GM12872 (cell line): Measurements from ENCODE around the gene PFKFB4.

Experiments used
- CTCF ChIP-seq: IDR thresholded peaks from 3 replicates; pipeline ENCODE4 v1.5.1; 2011; ENCODE audit warnings: low read depth, mild to moderate bottlenecking, low read length, moderate library complexity; ENCODE audit not compliant: insufficient read depth

PFKFB4 gene

DNA sequence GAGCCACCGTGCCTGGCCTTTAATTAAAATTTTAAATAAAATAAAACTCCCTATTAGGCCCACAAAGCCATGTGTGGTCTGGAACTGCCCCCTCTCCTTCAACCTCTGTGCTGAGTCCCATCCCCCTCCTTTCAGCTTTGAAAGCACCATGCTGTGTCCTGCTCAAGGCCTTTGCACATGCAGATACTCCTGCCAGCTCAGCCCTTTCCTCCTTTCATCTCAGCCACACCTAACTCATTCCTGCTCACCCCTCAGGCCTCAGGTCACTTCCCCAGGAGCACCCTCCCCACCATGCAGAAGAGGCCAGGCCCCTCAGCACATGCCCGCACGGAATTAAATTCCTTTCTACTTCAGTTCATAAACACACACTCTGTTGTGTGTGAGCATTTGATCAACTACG is 82.0 kb downstream of the PFKFB4 start:
- TF ChIP-seq CTCF = no peak

DNA sequence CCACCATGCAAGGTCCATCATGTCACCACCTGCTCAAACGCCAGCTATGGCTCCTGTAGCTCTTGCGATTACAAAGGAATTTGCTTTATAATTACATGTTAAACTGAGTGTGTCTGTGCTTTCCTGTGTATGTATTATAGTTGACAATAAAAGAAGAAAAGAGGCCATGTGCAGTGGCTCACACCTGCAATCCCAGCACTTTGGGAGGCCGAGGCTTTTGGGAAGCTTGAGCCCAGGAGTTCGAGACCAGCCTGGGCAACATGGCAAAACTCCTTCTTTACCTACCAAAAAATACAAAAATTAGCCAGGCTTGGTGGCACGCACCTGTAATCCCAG is 83.0 kb downstream of the PFKFB4 start:
- TF ChIP-seq CTCF = no peak

GRCh38 chr3:48472923-48473616 is 83.5 kb downstream of the PFKFB4 start:
- TF ChIP-seq CTCF = peak; percentile 73

DNA sequence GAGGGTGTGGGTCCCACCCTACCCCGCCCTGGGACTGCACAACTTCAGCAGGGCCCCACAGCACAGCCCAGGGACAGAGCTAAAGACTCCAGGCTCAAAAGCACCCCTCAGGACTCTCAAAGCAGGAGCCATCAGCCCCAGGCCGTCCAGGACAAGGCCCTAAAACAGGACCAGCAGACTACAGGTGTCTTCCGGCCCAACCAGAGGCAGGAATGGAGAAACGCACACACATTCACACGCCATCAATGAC is 84.0 kb downstream of the PFKFB4 start:
- no peak for TF ChIP-seq CTCF

DNA sequence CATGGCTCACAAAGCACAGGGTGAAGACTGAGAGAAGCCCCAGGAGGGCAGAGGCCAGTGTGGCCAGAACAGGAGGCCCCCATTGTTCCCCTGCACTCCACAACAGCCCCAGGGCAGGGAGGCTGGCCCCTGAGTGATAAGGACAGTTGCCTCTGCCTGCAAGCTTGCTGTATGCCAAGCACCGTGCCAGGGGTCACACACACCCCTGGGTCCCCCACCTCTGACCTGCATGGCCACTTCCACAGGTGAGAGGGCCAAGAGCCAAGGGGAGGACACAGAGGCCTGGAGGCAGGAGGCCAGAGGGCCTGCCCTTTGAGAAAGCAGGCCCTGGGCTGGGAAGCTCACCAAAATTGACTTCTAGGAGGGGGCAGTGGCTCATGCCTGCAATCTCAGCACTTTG is 86.3 kb downstream of the PFKFB4 start:
- TF ChIP-seq CTCF = no peak

DNA sequence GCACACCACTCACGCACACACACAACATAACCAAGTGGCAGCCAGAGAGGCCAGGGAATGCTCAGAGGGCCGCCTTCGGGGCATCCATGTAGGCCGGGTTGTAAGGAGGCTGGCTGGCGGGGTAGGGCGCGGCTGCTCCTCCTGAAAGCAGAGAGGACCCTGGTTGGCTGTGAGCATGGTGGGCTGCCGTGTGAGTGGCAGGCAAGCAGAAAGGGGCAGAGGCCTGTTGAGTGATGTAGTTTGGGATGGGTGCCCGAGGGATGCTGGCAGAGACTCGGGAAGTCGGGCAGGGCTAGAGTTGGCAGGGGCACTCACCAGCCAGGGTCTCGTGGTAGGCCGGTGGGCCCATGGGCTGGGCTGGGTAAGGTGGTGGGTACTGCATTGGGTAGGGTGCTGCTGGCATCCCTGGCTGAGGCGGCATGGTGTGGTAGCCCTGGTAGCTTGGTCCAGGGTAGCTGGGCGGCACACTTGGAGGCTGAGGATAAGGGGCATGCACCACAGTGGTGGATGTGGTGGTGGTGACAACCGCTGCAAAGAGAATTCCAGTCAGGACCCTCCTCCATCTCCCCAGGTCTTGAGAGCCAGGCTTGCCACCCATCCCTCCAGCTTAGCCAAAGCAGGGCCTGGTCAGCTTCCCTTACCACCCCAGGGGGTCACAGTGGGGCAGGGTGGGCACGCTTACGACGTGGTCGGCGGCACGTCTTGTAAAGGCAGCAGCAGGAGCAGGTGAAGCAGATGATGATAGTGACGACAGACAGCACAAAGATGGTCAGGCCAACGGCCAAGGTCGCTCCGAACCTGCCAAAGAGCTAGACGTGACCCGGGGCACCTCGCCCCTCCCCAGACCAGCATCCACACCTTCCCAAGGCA is 87.3 kb downstream of the PFKFB4 start:
- TF ChIP-seq CTCF = no peak

DNA sequence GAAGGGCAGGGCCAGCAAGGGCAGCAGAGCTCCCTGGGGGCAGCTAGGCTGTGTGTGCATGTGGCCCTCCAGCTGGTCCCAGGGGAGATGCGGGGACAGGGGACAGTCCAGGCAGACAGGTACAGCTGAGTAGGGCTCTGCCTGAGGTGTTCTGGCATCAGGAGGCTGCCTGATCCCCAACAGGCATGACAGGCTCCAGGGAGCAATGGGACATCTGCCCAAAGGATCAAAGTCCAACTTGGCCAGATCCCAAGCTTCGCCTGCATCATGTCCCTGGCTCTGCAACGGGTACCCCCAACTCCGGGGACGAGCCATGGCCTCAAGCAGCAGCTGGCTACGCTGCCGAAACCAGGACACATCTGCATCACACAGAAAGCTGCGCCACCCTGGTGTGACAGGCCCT is 88.3 kb downstream of the PFKFB4 start:
- TF ChIP-seq CTCF = no peak
